C1 segment of cervical spinal cord (tissue), 14 donors: Measurements from ENCODE around the gene SEPTIN1.
"Not testable (repeated sequence)": the region's sequence is repeated elsewhere in the genome, so short reads cannot be mapped to it uniquely, and the experiment has no call there.

ENCODE experiments used
- DNase-seq, 14 donors: peaks; one replicate each; lab custom pipeline; 2025; lab: John Stamatoyannopoulos, UW

The SEPTIN1 gene

GRCh38 chr16:30357715-30358576 lies 24.4 kb downstream of the SEPTIN1 start:
- no peak for DNase-seq

DNA sequence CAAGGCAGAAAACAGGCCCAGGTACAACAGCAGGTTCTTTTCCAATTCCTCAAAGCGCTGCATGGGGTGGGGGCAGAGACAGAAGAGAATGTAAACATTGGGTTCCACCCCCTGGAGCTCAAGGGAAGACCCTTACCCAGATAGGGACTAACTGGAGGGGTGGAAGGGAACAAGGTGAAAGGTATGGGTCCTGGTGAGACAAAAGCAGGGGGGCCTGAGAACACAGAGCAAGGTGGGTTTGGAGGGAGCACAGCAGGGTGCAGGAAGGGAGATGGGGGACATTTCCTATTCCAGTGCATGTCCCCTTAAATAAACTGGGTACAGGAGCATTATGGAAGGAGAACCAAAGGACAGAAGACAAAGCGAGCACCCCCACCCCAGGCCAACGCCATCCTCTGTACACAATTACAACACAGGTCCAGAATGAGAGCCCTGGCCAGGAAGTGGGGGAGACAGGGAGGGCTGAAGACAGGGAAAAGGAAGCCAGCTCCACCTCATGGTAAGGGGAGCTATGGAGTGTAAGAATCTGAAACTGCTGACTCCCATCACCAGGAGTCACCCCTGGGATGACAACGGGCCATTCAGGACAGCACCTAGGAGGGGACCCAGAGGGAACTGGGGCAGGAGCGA lies 25.2 kb downstream of the SEPTIN1 start:
- DNase-seq = no peak

DNA sequence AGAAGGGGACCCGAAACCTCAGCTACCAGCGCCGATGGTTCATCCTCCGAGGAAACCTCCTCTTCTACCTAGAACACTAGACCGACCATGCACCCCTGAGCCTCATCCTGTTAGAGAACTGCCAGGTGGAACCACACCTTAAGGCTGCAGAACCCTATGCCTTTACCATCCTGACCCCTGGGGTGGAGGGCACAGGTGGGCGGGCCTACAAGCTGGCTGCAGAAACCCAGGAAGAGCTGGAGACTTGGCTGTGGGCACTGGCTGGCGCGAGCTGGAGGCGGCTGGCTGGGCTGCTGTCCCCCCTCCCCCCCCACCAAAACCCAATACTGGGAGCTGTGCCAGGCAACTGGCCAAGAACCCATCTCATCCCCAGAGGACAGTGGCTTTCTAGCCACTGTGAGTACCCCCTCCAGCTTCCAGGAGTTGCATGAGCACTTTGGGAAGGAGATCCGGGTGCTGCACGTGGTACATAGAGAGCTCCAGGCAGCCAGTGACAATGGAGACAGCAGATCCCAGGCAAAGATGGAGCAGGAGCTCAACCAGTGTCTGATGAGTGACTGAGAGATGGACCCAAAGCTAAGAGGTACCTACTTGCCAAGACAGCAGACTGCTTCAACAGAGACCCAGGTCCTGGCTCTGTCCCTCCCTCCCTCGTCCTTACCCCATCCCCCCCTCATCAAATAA lies 25.8 kb downstream of the SEPTIN1 start:
- peak in 9 of 14 donors; percentile 21 to 65 (median 52) for DNase-seq

- DNase-seq = peak in 1 of 14 donors; percentile 54
Observed at GRCh38 chr16:30355954-30356308, 26.4 kb downstream of the SEPTIN1 start.

- DNase-seq = peak; percentile 41 to 98 (median 92)
Observed at GRCh38 chr16:30355144-30355953, 27.0 kb downstream of the SEPTIN1 start, which contains the start of gene CD2BP2. TSS of gene CD2BP2 (minus strand) at chr16:30355308. CDS start at chr16:30354681, 627 bp downstream.

DNA sequence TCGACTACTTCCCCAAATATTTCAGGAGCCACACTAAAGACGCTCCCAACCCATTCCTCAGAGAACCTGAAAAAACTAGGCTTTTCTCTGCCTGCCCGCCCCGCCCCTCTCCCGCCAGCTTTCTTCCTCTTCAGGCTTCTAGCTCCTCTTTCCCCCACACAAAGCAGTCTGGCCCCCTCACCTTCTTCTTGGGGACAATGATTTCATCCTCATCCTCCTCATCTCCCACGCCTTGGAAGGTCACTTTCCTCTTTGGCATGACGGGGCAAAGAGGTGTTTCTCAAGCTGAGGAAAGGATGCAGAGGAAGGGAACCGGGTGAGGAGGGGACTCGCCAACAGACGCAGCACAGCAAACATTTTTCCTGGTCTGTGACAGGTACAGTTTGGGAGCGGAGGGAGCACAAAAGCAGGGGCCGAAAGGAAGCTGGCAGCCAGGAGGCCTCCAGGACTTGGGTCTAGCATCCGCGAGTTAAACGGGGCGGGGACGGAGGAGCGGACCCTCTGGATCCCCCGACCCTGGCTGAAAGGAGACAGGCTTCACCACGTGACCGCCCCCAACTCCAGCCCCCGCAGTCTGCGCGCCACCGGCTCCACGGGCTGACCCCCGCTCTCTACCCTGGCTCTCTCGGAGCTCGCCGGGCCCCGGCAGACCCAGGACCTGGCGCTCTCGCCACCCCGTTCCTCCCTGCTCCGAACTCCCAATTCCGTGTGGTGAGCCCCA lies 27.8 kb downstream of the SEPTIN1 start:
- peak in 1 of 14 donors; percentile 56 for DNase-seq

DNA sequence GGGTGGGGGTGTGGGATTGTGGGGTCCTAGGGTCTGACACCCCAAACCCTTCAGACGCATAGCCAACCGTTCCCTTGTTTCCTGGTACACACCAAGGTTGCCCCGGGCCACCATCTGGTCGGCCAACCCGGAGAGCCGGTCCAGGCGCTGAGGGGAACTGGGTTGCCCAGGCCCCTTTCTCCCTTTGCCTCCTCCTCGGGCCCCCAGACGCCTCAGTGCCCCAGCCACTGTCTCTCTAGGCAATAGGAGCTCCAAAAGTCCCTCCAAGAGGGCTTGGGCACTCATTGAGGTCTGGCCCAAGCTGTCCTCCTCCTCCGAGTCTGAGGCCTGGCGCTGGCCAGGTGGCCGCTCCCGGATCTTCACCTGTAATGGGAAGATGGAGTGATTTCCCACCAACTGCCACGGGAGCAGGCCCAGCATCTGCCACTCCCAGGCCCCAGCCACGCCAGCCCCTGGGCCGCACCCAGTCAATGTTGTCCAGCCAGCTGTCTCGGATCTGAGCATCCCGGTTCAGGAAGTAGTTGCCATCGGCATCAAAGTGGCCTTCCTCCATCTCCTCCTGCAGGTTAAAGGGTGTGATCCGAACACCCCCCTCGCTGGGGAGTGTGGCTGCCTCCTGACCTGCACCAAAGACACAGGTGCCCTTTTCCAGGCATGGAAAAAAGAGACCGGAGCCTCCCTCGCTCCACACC lies 28.8 kb downstream of the SEPTIN1 start:
- DNase-seq = no peak

DNA sequence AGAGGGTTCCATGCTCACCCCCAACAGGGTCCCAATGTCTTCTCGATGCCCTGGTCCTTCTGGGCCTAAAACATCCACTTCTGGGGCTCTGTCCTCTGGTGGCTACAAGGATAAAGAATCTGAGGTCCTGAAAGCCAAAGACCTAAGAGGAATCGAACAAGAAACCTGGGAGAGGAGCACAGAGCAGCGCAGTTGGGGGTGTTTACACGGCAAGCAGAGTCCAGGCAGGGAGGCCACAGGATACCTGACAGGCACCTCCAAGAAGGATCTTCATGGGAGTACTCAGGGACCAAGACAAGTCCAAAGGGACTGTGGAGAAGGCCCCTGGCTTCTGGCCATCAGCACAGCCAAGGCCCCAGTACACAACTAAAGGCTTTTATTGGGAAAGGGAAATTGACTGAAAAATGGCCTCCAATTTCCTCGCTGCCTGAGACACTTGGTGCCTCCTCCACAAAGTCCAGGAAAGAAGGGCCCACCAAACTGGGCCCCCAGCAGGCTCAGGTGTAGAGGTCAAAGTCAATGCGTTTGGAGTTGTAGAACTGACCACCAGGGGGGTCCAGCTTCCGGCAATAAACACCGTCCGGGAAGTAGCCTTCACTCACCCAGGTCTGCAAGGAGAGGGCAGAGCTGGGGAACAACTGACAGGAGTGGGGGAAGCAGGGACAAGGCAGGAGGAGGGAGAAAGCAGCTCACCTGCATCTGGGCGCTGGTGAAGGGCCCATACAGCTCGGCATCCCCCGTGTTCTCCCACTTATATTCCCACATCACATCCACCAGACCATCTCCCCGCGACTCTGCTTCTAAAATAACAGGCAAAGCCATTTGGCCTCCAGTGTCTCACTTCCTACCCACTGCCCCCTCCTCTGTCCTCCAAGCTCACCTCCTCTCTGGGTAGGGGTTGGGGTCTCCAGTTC lies 29.6 kb downstream of the SEPTIN1 start:
- DNase-seq = no peak

DNA sequence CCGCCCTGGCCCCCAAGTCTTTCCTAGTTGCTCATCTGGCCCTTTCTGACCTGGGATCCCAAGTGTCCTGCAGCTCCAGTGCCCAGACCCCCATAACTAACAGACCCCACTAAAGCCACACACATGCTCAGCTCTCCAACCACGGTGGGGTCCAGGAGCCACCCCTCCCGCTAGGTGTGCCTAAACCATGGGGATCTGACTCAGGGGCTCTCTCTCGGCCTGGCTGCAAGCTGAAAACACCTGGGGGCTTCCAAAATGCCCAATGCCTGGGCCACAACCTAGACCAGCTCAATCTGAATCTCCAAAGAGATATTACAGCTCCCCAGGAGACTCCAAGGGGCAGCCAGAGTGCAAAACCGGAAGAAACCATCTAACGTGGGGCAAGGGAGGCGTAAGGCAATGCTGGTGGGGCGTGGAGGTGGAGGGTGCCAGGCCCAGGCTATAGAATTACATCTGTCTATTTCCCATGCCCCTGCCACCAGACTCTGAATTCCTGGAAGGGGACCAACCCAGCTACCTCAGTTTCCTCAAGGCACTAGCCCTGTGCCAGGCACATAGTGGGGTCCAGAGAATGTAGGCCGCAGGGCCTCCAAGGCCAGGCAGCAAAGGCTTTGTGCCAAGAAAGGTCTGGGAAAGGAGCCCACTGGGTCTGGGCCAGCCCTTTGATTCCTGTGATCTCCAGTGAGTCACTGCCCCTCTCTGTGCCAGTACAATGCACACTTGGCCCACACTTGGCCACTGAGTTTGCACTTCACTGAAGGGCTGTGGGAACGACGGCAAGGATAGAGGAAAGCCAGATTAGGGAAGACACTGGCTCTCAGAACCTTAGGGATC lies 30.6 kb downstream of the SEPTIN1 start:
- DNase-seq = peak in 12 of 14 donors; percentile 30 to 92 (median 72)

DNA sequence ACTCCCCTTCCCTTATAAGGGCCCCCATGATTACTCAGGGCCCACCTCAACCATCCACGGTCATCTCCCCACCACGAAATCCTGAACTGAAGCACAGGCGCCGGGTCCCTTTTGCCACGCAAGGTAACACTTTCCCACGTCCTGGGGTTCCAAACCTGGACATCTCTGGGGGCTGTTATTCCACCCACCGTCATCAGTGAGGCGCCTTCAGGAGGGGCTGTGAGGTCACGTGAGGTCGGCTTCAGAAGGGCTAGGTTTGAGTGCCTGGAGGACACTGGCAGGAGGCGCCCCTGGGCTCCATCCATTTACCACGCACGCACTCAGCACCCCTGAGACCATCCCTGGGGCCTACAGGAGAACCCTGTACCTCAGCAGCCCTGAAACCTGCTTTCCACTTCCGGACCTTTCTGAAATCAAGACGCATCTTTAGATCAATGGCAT lies 31.3 kb downstream of the SEPTIN1 start:
- no peak for DNase-seq

GRCh38 chr16:30350134-30350871 lies 32.1 kb downstream of the SEPTIN1 start:
- DNase-seq = no peak

GRCh38 chr16:30349675-30350074 lies 32.7 kb downstream of the SEPTIN1 start:
- DNase-seq = no peak

DNA sequence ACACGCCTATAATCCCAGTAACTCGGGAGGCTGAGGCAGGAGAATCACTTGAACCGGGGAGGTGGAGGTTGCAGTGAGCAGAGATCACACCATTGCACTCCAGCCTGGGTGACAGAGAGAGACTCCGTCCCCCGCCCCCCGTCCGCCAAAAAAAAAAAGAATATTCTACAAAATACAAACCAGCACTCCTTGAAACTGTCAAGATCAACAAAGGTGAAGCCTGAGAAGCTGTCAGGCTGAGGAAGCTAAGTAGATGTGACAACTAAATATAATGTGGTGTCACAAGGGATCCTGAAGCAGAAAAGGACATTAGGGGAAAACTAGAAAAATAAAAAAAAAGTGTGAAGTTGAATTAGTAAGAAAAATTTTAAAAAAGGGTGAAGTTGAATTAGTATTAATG lies 33.4 kb downstream of the SEPTIN1 start:
- no peak for DNase-seq

DNA sequence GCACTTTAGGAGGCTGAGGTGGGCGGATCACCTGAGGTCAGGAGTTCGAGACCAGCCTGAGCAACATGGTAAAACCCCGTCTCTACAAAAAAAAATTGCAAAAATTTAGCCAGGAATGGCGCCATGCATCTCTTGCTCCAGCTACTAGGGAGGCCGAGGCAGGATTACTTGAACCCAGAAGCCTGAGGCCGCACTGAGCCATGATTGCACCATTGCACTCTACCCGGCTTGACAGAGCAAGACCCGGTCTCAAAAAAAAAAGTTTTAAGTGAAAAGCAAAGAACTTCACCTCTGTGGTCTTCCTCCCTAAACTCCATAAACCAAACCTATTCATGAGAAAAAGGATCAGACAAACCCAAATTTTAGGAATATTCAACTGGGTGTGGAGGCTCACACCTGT lies 34.2 kb downstream of the SEPTIN1 start:
- DNase-seq = no peak

GRCh38 chr16:30346286-30346685 lies 36.1 kb downstream of the SEPTIN1 start:
- DNase-seq = no peak

- not testable (repeated sequence) for DNase-seq
Observed at GRCh38 chr16:30343491-30343820, 38.9 kb downstream of the SEPTIN1 start.

DNA sequence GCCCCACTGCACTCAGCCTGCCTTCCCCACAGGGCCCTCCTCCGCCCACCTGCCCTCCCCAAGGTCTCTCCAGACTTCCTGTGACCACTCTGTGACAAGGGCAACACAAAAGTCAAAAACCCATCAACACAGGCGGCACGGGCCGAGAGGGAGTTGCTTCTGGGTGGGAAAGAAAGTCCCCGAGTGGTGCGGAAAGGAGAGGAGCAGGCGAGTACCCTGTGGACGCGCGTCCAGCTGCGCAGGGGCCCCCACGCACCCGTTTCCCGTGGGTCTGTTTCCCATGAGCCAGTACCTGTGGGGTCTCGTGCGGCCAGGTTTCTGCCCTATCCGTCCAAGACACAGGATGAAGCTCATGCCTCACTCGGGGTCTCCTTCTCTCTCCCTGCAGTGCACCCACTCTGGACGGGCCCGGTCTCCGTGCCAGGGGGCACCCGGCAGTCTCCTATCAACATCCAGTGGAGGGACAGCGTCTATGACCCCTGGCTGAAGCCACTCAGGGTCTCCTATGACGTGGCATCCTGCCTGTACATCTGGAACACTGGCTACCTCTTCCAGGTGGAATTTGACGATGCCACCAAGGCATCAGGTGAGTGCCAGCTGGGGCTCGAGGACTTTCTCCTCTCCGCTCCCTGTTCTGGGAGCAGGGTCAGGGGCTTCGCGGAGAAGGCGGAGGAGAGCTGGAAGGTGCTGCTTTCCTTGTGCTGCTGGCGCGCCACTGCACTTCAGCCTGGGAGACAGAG lies 39.4 kb downstream of the SEPTIN1 start:
- no peak for DNase-seq
